Mesenchymal stem cell (in vitro differentiated cells and primary cell): ENCODE measurements around the gene WDFY2.

Experiments
- DNase-seq: peaks from one replicate; pipeline ENCODE4 v3.0.0-alpha.2; 2013
- H2AFZ ChIP-seq: one replicate; pipeline ENCODE4 v1.6.1; 2013; ENCODE audit warnings: low read depth, mild to moderate bottlenecking, control low read depth, inconsistent platforms, low read length, moderate library complexity
- H2AK5ac ChIP-seq: 2 replicates; pipeline ENCODE4 v1.6.1; 2013; ENCODE audit warnings: low read length, moderate library complexity, mild to moderate bottlenecking, inconsistent platforms; ENCODE audit not compliant: severe bottlenecking
- H2BK120ac ChIP-seq: one replicate; pipeline ENCODE4 v1.6.1; 2013; ENCODE audit warnings: low read depth, mild to moderate bottlenecking, inconsistent platforms, low read length, moderate library complexity
- H2BK12ac ChIP-seq, 2 experiments: one replicate each; pipeline ENCODE4 v1.6.1; 2013; ENCODE audit warnings: inconsistent platforms in 2 of 2, low read length in 2 of 2, mild to moderate bottlenecking in 2 of 2, moderate library complexity in 2 of 2, control low read depth in 1 of 2
- H2BK15ac ChIP-seq: one replicate; pipeline ENCODE4 v1.6.1; 2013; ENCODE audit warnings: mild to moderate bottlenecking, low read depth, inconsistent platforms; ENCODE audit not compliant: poor library complexity, severe bottlenecking
- H2BK5ac ChIP-seq: 2 replicates; pipeline ENCODE4 v1.6.1; 2013; ENCODE audit warnings: low read depth, mild to moderate bottlenecking, low read length, control low read depth, inconsistent platforms; ENCODE audit not compliant: poor library complexity, severe bottlenecking
- H3K14ac ChIP-seq, 2 experiments: one replicate each; pipeline ENCODE4 v1.6.1; 2013; ENCODE audit warnings: inconsistent platforms in 2 of 2, low read length in 2 of 2, control low read depth in 1 of 2, mild to moderate bottlenecking in 1 of 2, moderate library complexity in 1 of 2
- H3K18ac ChIP-seq, 2 experiments: one replicate each; pipeline ENCODE4 v1.6.1; 2013; ENCODE audit warnings: inconsistent platforms in 2 of 2, low read length in 2 of 2, control low read depth in 1 of 2, low read depth in 1 of 2, mild to moderate bottlenecking in 1 of 2
- H3K23ac ChIP-seq, 2 experiments: one replicate each; pipeline ENCODE4 v1.6.1; 2013; ENCODE audit warnings: inconsistent platforms in 2 of 2, low read length in 2 of 2, mild to moderate bottlenecking in 2 of 2, moderate library complexity in 2 of 2, control low read depth in 1 of 2
- H3K27ac ChIP-seq: 2 replicates; pipeline ENCODE4 v1.5.1; 2013; ENCODE audit warnings: mild to moderate bottlenecking, moderate library complexity, low read length, control low read depth, inconsistent platforms; ENCODE audit not compliant: poor library complexity, severe bottlenecking
- H3K27me3 ChIP-seq, 2 experiments: 2 replicates each; pipeline versions ENCODE4 v1.6.1 to v1.7.0; 2013; ENCODE audit warnings: low read length in 2 of 2, mild to moderate bottlenecking in 2 of 2, moderate library complexity in 2 of 2, control low read depth in 1 of 2, inconsistent platforms in 1 of 2; ENCODE audit not compliant: control insufficient read depth in 1 of 2, insufficient read depth in 1 of 2
- H3K36me3 ChIP-seq, 2 experiments: 2 replicates each; pipeline versions ENCODE4 v1.6.1 to v1.7.0; 2013; ENCODE audit warnings: low read length in 2 of 2, control low read depth in 1 of 2, inconsistent platforms in 1 of 2, low read depth in 1 of 2, mild to moderate bottlenecking in 1 of 2; ENCODE audit not compliant: insufficient read depth in 2 of 2, control insufficient read depth in 1 of 2
- H3K4ac ChIP-seq, 2 experiments: one replicate each; pipeline ENCODE4 v1.6.1; 2013; ENCODE audit warnings: inconsistent platforms in 2 of 2, low read length in 2 of 2, mild to moderate bottlenecking in 2 of 2, moderate library complexity in 2 of 2, control low read depth in 1 of 2, low read depth in 1 of 2
- H3K4me1 ChIP-seq: 2 replicates; pipeline ENCODE4 v1.6.1; 2013; ENCODE audit warnings: low read depth, low read length, control low read depth; ENCODE audit not compliant: control insufficient read depth, insufficient read depth
- H3K4me2 ChIP-seq: 2 replicates; pipeline ENCODE4 v1.6.1; 2013; ENCODE audit warnings: low read length, mild to moderate bottlenecking, inconsistent platforms; ENCODE audit not compliant: poor library complexity, severe bottlenecking
- H3K4me3 ChIP-seq, 2 experiments: 2 replicates each; pipeline versions ENCODE4 v1.5.1 to v1.7.0; 2013; ENCODE audit warnings: low read length in 2 of 2, mild to moderate bottlenecking in 2 of 2, control low read depth in 1 of 2, low read depth in 1 of 2; ENCODE audit not compliant: insufficient read depth in 1 of 2
- H3K79me1 ChIP-seq: replicated peaks from 2 replicates; pipeline ENCODE4 v1.6.1; 2013; ENCODE audit warnings: mild to moderate bottlenecking, control low read depth, low read length, inconsistent platforms; ENCODE audit not compliant: poor library complexity, severe bottlenecking
- H3K9ac ChIP-seq: 2 replicates; pipeline ENCODE4 v1.7.0; 2013; ENCODE audit warnings: mild to moderate bottlenecking, low read length, moderate library complexity
- H3K9me3 ChIP-seq: 2 replicates; pipeline ENCODE4 v1.7.0; 2013; ENCODE audit warnings: mild to moderate bottlenecking, low read length; ENCODE audit not compliant: control insufficient read depth
- H4K8ac ChIP-seq: one replicate; pipeline ENCODE4 v1.6.1; 2013; ENCODE audit warnings: inconsistent platforms, mild to moderate bottlenecking, low read length, moderate library complexity
- H4K91ac ChIP-seq: one replicate; pipeline ENCODE4 v1.6.1; 2013; ENCODE audit warnings: mild to moderate bottlenecking, low read length, inconsistent platforms
- WGBS: methylation state at CpG from one replicate; pipeline ENCODE4 v1.1.7; 2013; ENCODE audit warnings: mixed read lengths; 5-methylcytosine and 5-hydroxymethylcytosine counted together

Gene WDFY2

GRCh38 chr13:51636349-51636890 lies 52.2 kb downstream of the WDFY2 start:
- Histone ChIP-seq H3K9me3 (no peaks in the 10 kb centered on the region), H3K79me1 (peaks cover 11% of the 10 kb centered on the region), H3K4ac (no peak overlapping the region), H3K4me3 (no peak overlapping the region), H2BK5ac (no peak overlapping the region), H3K4me1 (peaks cover 8% of the 10 kb centered on the region), H3K36me3 (no peaks in the 10 kb centered on the region), H3K4me2 (no peak overlapping the region), H4K8ac (no peak overlapping the region), H3K27ac (peak overlapping the region; percentile 1), H3K23ac (no peak overlapping the region), H2AFZ (no peak overlapping the region), H3K9ac (no peak overlapping the region), H2AK5ac (no peak overlapping the region), H4K91ac (no peak overlapping the region), H3K27me3 (no peaks in the 10 kb centered on the region), H2BK15ac (no peak overlapping the region), H3K14ac (no peak overlapping the region), H3K18ac (no peak overlapping the region), H2BK12ac (no peak overlapping the region), H2BK120ac (no peak overlapping the region)
- no peak for DNase-seq
- 70% methylated on average over 7 of the region's 7 CpGs for whole genome bisulfite sequencing

DNA sequence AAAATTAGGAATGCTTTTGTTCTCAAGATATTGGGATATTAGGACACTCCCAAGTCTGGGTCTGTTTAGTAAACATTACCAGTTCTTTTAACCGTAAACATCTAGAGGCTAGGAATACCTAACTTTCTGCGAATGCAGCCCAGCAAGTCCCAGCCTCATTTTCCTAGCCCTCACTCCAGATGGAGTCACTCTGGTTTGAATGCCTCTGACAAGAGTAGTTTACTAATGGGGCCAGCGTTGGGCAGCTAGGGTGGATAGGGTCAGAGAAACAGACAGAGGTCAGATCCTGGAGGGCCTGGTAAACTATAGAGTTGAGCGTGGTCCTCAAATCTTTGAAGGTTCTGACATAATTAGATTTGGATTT lies 53.6 kb downstream of the WDFY2 start:
- H3K79me1 ChIP-seq, result peaks cover 13% of the 10 kb centered on the region
- peaks cover 10% of the 10 kb centered on the region for H3K4me1 ChIP-seq
- H3K14ac ChIP-seq, result no peak overlapping the region
- H3K23ac ChIP-seq, result no peak overlapping the region
- peak overlapping the region; percentile 50 for H3K9ac ChIP-seq
- H4K91ac ChIP-seq, result no peak overlapping the region
- peak overlapping the region; percentile 81 for H2BK5ac ChIP-seq
- no peak overlapping the region for H3K4ac ChIP-seq
- H3K4me3 ChIP-seq, result no peak overlapping the region
- WGBS, result 26% methylated on average over 3 of the region's 4 CpGs
- H4K8ac ChIP-seq, result no peak overlapping the region
- H3K27ac ChIP-seq, result peak overlapping the region; percentile 48
- peak overlapping the region in 1 of 2 experiments; percentile 31 for H2BK12ac ChIP-seq
- no peak overlapping the region for H2AFZ ChIP-seq
- H3K9me3 ChIP-seq, result no peaks in the 10 kb centered on the region
- H2BK15ac ChIP-seq, result no peak overlapping the region
- H3K27me3 ChIP-seq, result no peaks in the 10 kb centered on the region
- peak overlapping the region; percentile 61 for H2BK120ac ChIP-seq
- H2AK5ac ChIP-seq, result peak overlapping the region; percentile 77
- no peak overlapping the region for H3K4me2 ChIP-seq
- H3K18ac ChIP-seq, result peak overlapping the region; percentile 34 to 54
- peak; percentile 46 for DNase-seq
- H3K36me3 ChIP-seq, result no peaks in the 10 kb centered on the region

- Histone ChIP-seq H3K27ac (peak overlapping the region; percentile 48), H3K14ac (no peak overlapping the region)
Observed at GRCh38 chr13:51638216-51638871, 54.1 kb downstream of the WDFY2 start.

GRCh38 chr13:51639171-51639570 lies 54.9 kb downstream of the WDFY2 start:
- Histone ChIP-seq H3K9me3 (no peaks in the 10 kb centered on the region), H4K91ac (no peak overlapping the region), H3K4me3 (no peak overlapping the region), H2AFZ (no peak overlapping the region), H2BK15ac (no peak overlapping the region), H3K4me2 (no peak overlapping the region), H3K27ac (no peak overlapping the region), H2BK5ac (no peak overlapping the region), H3K36me3 (no peaks in the 10 kb centered on the region), H3K9ac (peak overlapping the region; percentile 50), H2BK120ac (no peak overlapping the region), H3K18ac (no peak overlapping the region), H3K79me1 (peaks cover 13% of the 10 kb centered on the region), H2BK12ac (no peak overlapping the region), H2AK5ac (no peak overlapping the region), H3K27me3 (no peaks in the 10 kb centered on the region), H3K4ac (no peak overlapping the region), H3K14ac (no peak overlapping the region), H4K8ac (no peak overlapping the region), H3K23ac (no peak overlapping the region), H3K4me1 (peaks cover 9% of the 10 kb centered on the region)
- no peak for DNase-seq
- WGBS, result no CpG with 5 or more reads among the region's 1 CpG

More at GRCh38 chr13:51638216-51638871, 54.1 kb downstream of the WDFY2 start:
- peaks cover 7% of the 10 kb centered on the region for H3K4me1 ChIP-seq
- peak overlapping the region; percentile 34 to 54 for H3K18ac ChIP-seq
- peak overlapping the region; percentile 50 for H3K9ac ChIP-seq
- H3K4ac ChIP-seq, result no peak overlapping the region
- H3K9me3 ChIP-seq, result no peaks in the 10 kb centered on the region
- no peak overlapping the region for H3K4me3 ChIP-seq
- no peak overlapping the region for H2BK15ac ChIP-seq
- no peaks in the 10 kb centered on the region for H3K36me3 ChIP-seq
- no peak overlapping the region for H2BK12ac ChIP-seq
- peaks cover 13% of the 10 kb centered on the region for H3K79me1 ChIP-seq
- H2BK5ac ChIP-seq, result peak overlapping the region; percentile 81
- H2AFZ ChIP-seq, result no peak overlapping the region
- 60% methylated on average over 4 of the region's 7 CpGs for WGBS
- H3K27me3 ChIP-seq, result no peaks in the 10 kb centered on the region
- H4K91ac ChIP-seq, result no peak overlapping the region
- no peak overlapping the region for H2BK120ac ChIP-seq
- H4K8ac ChIP-seq, result no peak overlapping the region
- H3K4me2 ChIP-seq, result no peak overlapping the region
- H2AK5ac ChIP-seq, result peak overlapping the region; percentile 77
- DNase-seq, result peak; percentile 48
- H3K23ac ChIP-seq, result no peak overlapping the region
